Esophagus squamous epithelium (tissue), 4 donors: ENCODE results near the gene IQCK.

Experiments
- CTCF ChIP-seq, 6 experiments: fragments of 450-650 bp in 4 of 6; fragments of 200-600 bp in 2 of 6; sonication (generic) in 2 of 6; IDR thresholded peaks; one replicate each; pipeline ENCODE4 v1.5.1; 2016 to 2019; ENCODE audit warnings: antibody characterized with exemption in 6 of 6, mild to moderate bottlenecking in 4 of 6, moderate library complexity in 4 of 6
- POLR2A ChIP-seq, 4 donors: fragments of 450-650 bp; IDR thresholded peaks; one replicate each; pipeline ENCODE4 v1.6.1; 2017; ENCODE audit warnings: antibody characterized with exemption in 4 of 4, mild to moderate bottlenecking in 4 of 4, moderate library complexity in 3 of 4

DNA sequence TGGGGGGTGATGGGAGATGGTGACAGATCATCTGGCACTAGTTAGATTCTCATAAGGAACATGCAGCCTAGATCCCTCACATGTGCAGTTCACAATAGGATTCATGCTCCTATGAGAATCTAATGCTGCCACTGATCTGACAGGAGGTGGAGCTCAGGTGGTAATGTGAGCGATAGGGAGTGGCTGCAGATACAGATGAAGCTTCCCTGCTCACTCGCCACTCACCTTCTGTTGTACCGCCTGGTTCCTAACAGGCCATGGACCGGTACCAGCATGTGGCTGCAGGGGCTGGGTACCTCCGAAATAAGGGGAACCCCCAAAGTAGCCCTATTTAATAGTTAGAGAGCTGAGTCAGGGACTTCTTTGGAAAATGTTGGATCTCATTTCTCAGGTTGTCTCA lies 106.1 kb downstream of the IQCK start:
- TF ChIP-seq CTCF (IDR thresholded peaks at IDR 0.05) (no peak), POLR2A (IDR thresholded peaks at IDR 0.05) (no peak)
